Activated T-cell treated with anti-CD3 and anti-CD28 coated beads, Interleukin-2, amount 50 U/mL, for 72 hours (primary cell): ENCODE results near the gene GRIK1. TPM values are rescaled to one million over a fixed set of nuclear protein-coding genes. Genes with fewer than 3 reads are reported as not detected.

Source experiments
- ATAC-seq, 2 donors: fragments of 150-1000 bp; cut with Tn5 transposase; replicated peaks in 1 of 2; 2 replicates each; pipeline ENCODE4 v1.10.0; 2021; ENCODE audit warnings: moderate library complexity in 2 of 2, mild to moderate bottlenecking in 1 of 2
- DNase-seq, 2 donors: peaks; one replicate each; pipeline ENCODE4 v3.0.0; 2021 to 2022; ENCODE audit warnings: mixed read lengths in 1 of 2
- H3K27ac Mint-ChIP-seq: one replicate; pipeline ENCODE4 v1.8.0; 2022; ENCODE audit warnings: mild to moderate bottlenecking, moderate library complexity, mixed read lengths
- H3K27me3 Mint-ChIP-seq: one replicate; pipeline ENCODE4 v1.8.0; 2022; ENCODE audit warnings: low read depth, mixed read lengths
- H3K36me3 Mint-ChIP-seq, 2 donors: one replicate each; pipeline ENCODE4 v1.8.0; 2022; ENCODE audit warnings: mixed read lengths in 2 of 2, mild to moderate bottlenecking in 1 of 2; ENCODE audit not compliant: insufficient read depth in 2 of 2
- H3K4me1 Mint-ChIP-seq: one replicate; pipeline ENCODE4 v1.8.0; 2022; ENCODE audit warnings: low read depth, mixed read lengths
- H3K4me3 Mint-ChIP-seq, 2 donors: one replicate each; pipeline ENCODE4 v1.8.0; 2022; ENCODE audit warnings: mild to moderate bottlenecking in 2 of 2, mixed read lengths in 2 of 2, moderate library complexity in 2 of 2
- H3K9me3 Mint-ChIP-seq, 2 donors: one replicate each; pipeline ENCODE4 v1.8.0; 2022; ENCODE audit warnings: mixed read lengths in 2 of 2
- total RNA-seq, 2 donors: library from RNA; stranded (reverse); gene quantifications; one replicate each; pipeline ENCODE4 v1.2.3, GENCODE V29; 2022

GRIK1 gene
- total RNA-seq, 2 donors from 2014 or later = not detected

GRCh38 chr21:29557200-29557599 lies 382.6 kb downstream of the GRIK1 start:
- Mint-ChIP-seq H3K4me1 (no peaks in the 10 kb centered on the region), H3K27ac (no peak overlapping the region), H3K27me3 (no peaks in the 10 kb centered on the region), H3K36me3 (no peaks in the 10 kb centered on the region), H3K4me3 (no peak overlapping the region), H3K9me3 (no peaks in the 10 kb centered on the region)
- DNase-seq (no peak), ATAC-seq (no peak)

GRCh38 chr21:29555601-29556000 lies 384.2 kb downstream of the GRIK1 start:
- Mint-ChIP-seq H3K4me1 (no peaks in the 10 kb centered on the region), H3K36me3 (no peaks in the 10 kb centered on the region), H3K9me3 (no peaks in the 10 kb centered on the region), H3K27me3 (no peaks in the 10 kb centered on the region), H3K4me3 (no peak overlapping the region), H3K27ac (no peak overlapping the region)
- ATAC-seq (no peak), DNase-seq (no peak)

- Mint-ChIP-seq H3K27ac (no peak overlapping the region), H3K36me3 (no peaks in the 10 kb centered on the region), H3K27me3 (no peaks in the 10 kb centered on the region), H3K9me3 (no peaks in the 10 kb centered on the region), H3K4me3 (no peak overlapping the region), H3K4me1 (no peaks in the 10 kb centered on the region)
- ATAC-seq (no peak), DNase-seq (no peak)
Measured at GRCh38 chr21:29550205-29550604, 389.6 kb downstream of the GRIK1 start.

GRCh38 chr21:29549614-29550013 lies 390.2 kb downstream of the GRIK1 start:
- DNase-seq (no peak), ATAC-seq (no peak)
- H3K27ac Mint-ChIP-seq = no peak overlapping the region
- no peaks in the 10 kb centered on the region for H3K36me3 Mint-ChIP-seq
- H3K27me3 Mint-ChIP-seq = no peaks in the 10 kb centered on the region
- H3K9me3 Mint-ChIP-seq = no peaks in the 10 kb centered on the region
- H3K4me1 Mint-ChIP-seq = no peaks in the 10 kb centered on the region
- no peak overlapping the region for H3K4me3 Mint-ChIP-seq

GRCh38 chr21:29547998-29548397 lies 391.8 kb downstream of the GRIK1 start:
- no peak overlapping the region for H3K4me3 Mint-ChIP-seq
- H3K4me1 Mint-ChIP-seq = no peaks in the 10 kb centered on the region
- H3K9me3 Mint-ChIP-seq = no peaks in the 10 kb centered on the region
- ATAC-seq (no peak), DNase-seq (no peak)
- no peaks in the 10 kb centered on the region for H3K36me3 Mint-ChIP-seq
- H3K27me3 Mint-ChIP-seq = no peaks in the 10 kb centered on the region
- no peak overlapping the region for H3K27ac Mint-ChIP-seq

- no peak overlapping the region for H3K27ac Mint-ChIP-seq
- no peaks in the 10 kb centered on the region for H3K36me3 Mint-ChIP-seq
- H3K27me3 Mint-ChIP-seq = no peaks in the 10 kb centered on the region
- H3K9me3 Mint-ChIP-seq = no peaks in the 10 kb centered on the region
- DNase-seq (no peak), ATAC-seq (no peak)
- H3K4me3 Mint-ChIP-seq = no peak overlapping the region
- no peaks in the 10 kb centered on the region for H3K4me1 Mint-ChIP-seq
Measured at GRCh38 chr21:29546071-29546470, 393.7 kb downstream of the GRIK1 start.

- H3K9me3 Mint-ChIP-seq = peaks cover 3 to 6% of the 10 kb centered on the region in 2 donors
- ATAC-seq = no peak
- no peak overlapping the region for H3K4me3 Mint-ChIP-seq
- H3K36me3 Mint-ChIP-seq = peaks cover 5% of the 10 kb centered on the region in 2 donors
- no peak overlapping the region for H3K27ac Mint-ChIP-seq
- no peak for DNase-seq
- H3K27me3 Mint-ChIP-seq = no peaks in the 10 kb centered on the region
- H3K4me1 Mint-ChIP-seq = no peaks in the 10 kb centered on the region
Measured at GRCh38 chr21:29540289-29540688, 399.5 kb downstream of the GRIK1 start.

- H3K27me3 Mint-ChIP-seq = no peaks in the 10 kb centered on the region
- H3K4me3 Mint-ChIP-seq = no peak overlapping the region
- peaks cover 3 to 6% of the 10 kb centered on the region in 2 donors for H3K9me3 Mint-ChIP-seq
Measured at GRCh38 chr21:29538115-29538514, 401.7 kb downstream of the GRIK1 start.

GRCh38 chr21:29534448-29534847 lies 405.3 kb downstream of the GRIK1 start:
- no peak overlapping the region for H3K27ac Mint-ChIP-seq
- peaks cover 3 to 6% of the 10 kb centered on the region in 2 donors for H3K9me3 Mint-ChIP-seq
- no peak for DNase-seq
- H3K4me3 Mint-ChIP-seq = no peak overlapping the region
- H3K27me3 Mint-ChIP-seq = no peaks in the 10 kb centered on the region
- no peak for ATAC-seq
- H3K36me3 Mint-ChIP-seq = peaks cover 5 to 6% of the 10 kb centered on the region in 2 donors
- no peaks in the 10 kb centered on the region for H3K4me1 Mint-ChIP-seq

More at GRCh38 chr21:29538115-29538514, 401.7 kb downstream of the GRIK1 start:
- DNase-seq (no peak), ATAC-seq (no peak)
- no peak overlapping the region for H3K27ac Mint-ChIP-seq
- peaks cover 5 to 6% of the 10 kb centered on the region in 2 donors for H3K36me3 Mint-ChIP-seq
- H3K4me1 Mint-ChIP-seq = no peaks in the 10 kb centered on the region

- no peak overlapping the region for H3K27ac Mint-ChIP-seq
Measured at GRCh38 chr21:29529139-29529538, 410.7 kb downstream of the GRIK1 start.

GRCh38 chr21:29526545-29526944 lies 413.3 kb downstream of the GRIK1 start:
- no peaks in the 10 kb centered on the region for H3K27me3 Mint-ChIP-seq
- DNase-seq = no peak
- H3K9me3 Mint-ChIP-seq = peaks cover 6 to 14% of the 10 kb centered on the region in 2 donors
- H3K36me3 Mint-ChIP-seq = peaks cover 14 to 15% of the 10 kb centered on the region in 2 donors
- ATAC-seq = no peak
- H3K4me1 Mint-ChIP-seq = no peaks in the 10 kb centered on the region
- no peak overlapping the region for H3K27ac Mint-ChIP-seq
- no peak overlapping the region for H3K4me3 Mint-ChIP-seq

More at GRCh38 chr21:29529139-29529538, 410.7 kb downstream of the GRIK1 start:
- Mint-ChIP-seq H3K27me3 (no peaks in the 10 kb centered on the region), H3K4me3 (no peak overlapping the region), H3K9me3 (peaks cover 3 to 14% of the 10 kb centered on the region in 2 donors), H3K4me1 (no peaks in the 10 kb centered on the region), H3K36me3 (peaks cover 13 to 14% of the 10 kb centered on the region in 2 donors)
- ATAC-seq = no peak
- DNase-seq = no peak

GRCh38 chr21:29524055-29524454 lies 415.7 kb downstream of the GRIK1 start:
- Mint-ChIP-seq H3K36me3 (peaks cover 14 to 15% of the 10 kb centered on the region in 2 donors), H3K27me3 (no peaks in the 10 kb centered on the region), H3K4me1 (no peaks in the 10 kb centered on the region), H3K27ac (no peak overlapping the region), H3K9me3 (peaks cover 6 to 14% of the 10 kb centered on the region in 2 donors), H3K4me3 (no peak overlapping the region)
- DNase-seq = no peak
- ATAC-seq = no peak

- ATAC-seq = no peak
- peaks cover 6 to 14% of the 10 kb centered on the region in 2 donors for H3K9me3 Mint-ChIP-seq
Measured at GRCh38 chr21:29523646-29524045, 416.1 kb downstream of the GRIK1 start.

GRCh38 chr21:29521872-29522271 lies 417.9 kb downstream of the GRIK1 start:
- ATAC-seq (no peak), DNase-seq (no peak)
- Mint-ChIP-seq H3K4me3 (no peak overlapping the region), H3K4me1 (no peaks in the 10 kb centered on the region), H3K9me3 (peaks cover 6 to 10% of the 10 kb centered on the region in 2 donors), H3K27ac (no peak overlapping the region), H3K27me3 (no peaks in the 10 kb centered on the region), H3K36me3 (peaks cover 9 to 10% of the 10 kb centered on the region in 2 donors)

More at GRCh38 chr21:29523646-29524045, 416.1 kb downstream of the GRIK1 start:
- H3K27me3 Mint-ChIP-seq = no peaks in the 10 kb centered on the region
- DNase-seq = no peak
- H3K27ac Mint-ChIP-seq = no peak overlapping the region
- peaks cover 14 to 15% of the 10 kb centered on the region in 2 donors for H3K36me3 Mint-ChIP-seq
- H3K4me3 Mint-ChIP-seq = no peak overlapping the region
- H3K4me1 Mint-ChIP-seq = no peaks in the 10 kb centered on the region
